OCI-LY1 (cell line): ENCODE results near the gene WIPF1.

Source experiments
- H2AFZ ChIP-seq: fragments of 200-600 bp; sonication (generic), shearing (Covaris generic); 2 replicates; pipeline ENCODE4 v1.6.0; 2014; ENCODE audit warnings: antibody characterized with exemption, mild to moderate bottlenecking, low read length
- H3F3A ChIP-seq: fragments of 200-600 bp; sonication (generic), shearing (Covaris generic); 2 replicates; pipeline ENCODE4 v1.6.0; 2014; ENCODE audit warnings: mild to moderate bottlenecking, antibody characterized with exemption, low read length, moderate library complexity; ENCODE audit not compliant: insufficient read depth
- H3K27ac ChIP-seq: fragments of 200-600 bp; sonication (generic); 2 replicates; pipeline ENCODE4 v1.5.1; 2014; ENCODE audit warnings: low read length, mixed run types, mild to moderate bottlenecking, low read depth; ENCODE audit not compliant: poor library complexity, severe bottlenecking
- H3K27me3 ChIP-seq: fragments of 200-600 bp; sonication (generic); 2 replicates; pipeline ENCODE4 v1.6.0; 2014; ENCODE audit warnings: antibody characterized with exemption, mild to moderate bottlenecking, low read length, moderate library complexity; ENCODE audit not compliant: insufficient read depth
- H3K36me3 ChIP-seq: fragments of 200-600 bp; sonication (generic); 2 replicates; pipeline ENCODE4 v1.6.1; 2014; ENCODE audit warnings: mild to moderate bottlenecking, antibody characterized with exemption, low read length, moderate library complexity, mixed read lengths; ENCODE audit not compliant: insufficient read depth
- H3K4me1 ChIP-seq: fragments of 200-600 bp; sonication (generic); 2 replicates; pipeline ENCODE4 v1.5.1; 2014; ENCODE audit warnings: mild to moderate bottlenecking, low read length, moderate library complexity; ENCODE audit not compliant: insufficient read depth, severe bottlenecking
- H3K4me2 ChIP-seq: fragments of 200-600 bp; sonication (generic), shearing (Covaris generic); 2 replicates; pipeline ENCODE4 v1.6.1; 2014; ENCODE audit warnings: low read length
- H3K4me3 ChIP-seq: fragments of 200-600 bp; sonication (generic); 2 replicates; pipeline ENCODE4 v1.5.1; 2014; ENCODE audit warnings: low read length, low read depth, mild to moderate bottlenecking, mixed read lengths; ENCODE audit not compliant: poor library complexity, severe bottlenecking
- H3K79me2 ChIP-seq: fragments of 200-600 bp; shearing (Covaris generic); 2 replicates; pipeline ENCODE4 v1.6.1; 2016; ENCODE audit warnings: mixed run types, low read length, mixed read lengths; ENCODE audit not compliant: insufficient read depth
- H3K9ac ChIP-seq: fragments of 200-600 bp; sonication (generic), shearing (Covaris generic); 2 replicates; pipeline ENCODE4 v1.6.1; 2014; ENCODE audit warnings: mild to moderate bottlenecking, low read length, mixed read lengths
- H3K9me2 ChIP-seq: fragments of 200-600 bp; sonication (generic), shearing (Covaris generic); 2 replicates; pipeline ENCODE4 v1.6.1; 2014; ENCODE audit warnings: low read depth, mild to moderate bottlenecking, low read length, mixed read lengths
- H3K9me3 ChIP-seq: fragments of 200-600 bp; shearing (Covaris generic); 2 replicates; pipeline ENCODE4 v1.6.1; 2014; ENCODE audit warnings: low read length, mixed read lengths
- H4K20me1 ChIP-seq: fragments of 200-600 bp; sonication (generic), shearing (Covaris generic); 2 replicates; pipeline ENCODE4 v1.6.0; 2016; ENCODE audit warnings: mild to moderate bottlenecking, low read length; ENCODE audit not compliant: insufficient read depth
- CTCF ChIP-seq: fragments of 200-600 bp; sonication (generic), shearing (Covaris generic); IDR thresholded peaks from 2 replicates; pipeline ENCODE4 v1.5.1; 2017; ENCODE audit warnings: mild to moderate bottlenecking, antibody characterized with exemption, low read length, moderate library complexity, mixed read lengths
- EZH2 ChIP-seq: fragments of 200-600 bp; sonication (generic), shearing (Covaris generic); IDR thresholded peaks from 2 replicates; pipeline ENCODE4 v1.8.0; 2017; ENCODE audit warnings: borderline replicate concordance, mixed run types, mild to moderate bottlenecking, antibody characterized with exemption, low read length, moderate library complexity, mixed read lengths

WIPF1 gene

GRCh38 chr2:174627216-174627615, 29.6 kb upstream of the WIPF1 start:
- Histone ChIP-seq H3K9me3 (no peaks in the 10 kb centered on the region), H2AFZ (no peak overlapping the region), H4K20me1 (no peaks in the 10 kb centered on the region), H3K27me3 (no peaks in the 10 kb centered on the region), H3K27ac (no peak overlapping the region), H3K4me1 (peaks cover 28% of the 10 kb centered on the region), H3K9me2 (no peaks in the 10 kb centered on the region), H3K9ac (no peak overlapping the region), H3K36me3 (peaks cover 71% of the 10 kb centered on the region), H3K79me2 (peaks cover 8% of the 10 kb centered on the region; the same call in 1 of the 2 replicates), H3K4me3 (no peak overlapping the region), H3K4me2 (no peak overlapping the region), H3F3A (no peaks in the 10 kb centered on the region)
- no peak for TF ChIP-seq CTCF
- TF ChIP-seq EZH2: no peak

GRCh38 chr2:174624895-174625430, 27.4 kb upstream of the WIPF1 start:
- H3K9me2 ChIP-seq: no peaks in the 10 kb centered on the region
- H2AFZ ChIP-seq: no peak overlapping the region
- no peak overlapping the region for H3K4me3 ChIP-seq
- peaks cover 61% of the 10 kb centered on the region for H3K36me3 ChIP-seq
- no peaks in the 10 kb centered on the region for H3K27me3 ChIP-seq
- peaks cover 22% of the 10 kb centered on the region for H3K4me1 ChIP-seq
- H3K9ac ChIP-seq: no peak overlapping the region
- H3K4me2 ChIP-seq: no peak overlapping the region
- TF ChIP-seq EZH2: no peak
- TF ChIP-seq CTCF: no peak
- no peaks in the 10 kb centered on the region for H3K9me3 ChIP-seq
- no peaks in the 10 kb centered on the region for H4K20me1 ChIP-seq
- H3F3A ChIP-seq: no peaks in the 10 kb centered on the region
- H3K27ac ChIP-seq: no peak overlapping the region
- H3K79me2 ChIP-seq: no peaks in the 10 kb centered on the region

- no peaks in the 10 kb centered on the region for H3K9me2 ChIP-seq
- no peak overlapping the region for H3K9ac ChIP-seq
- no peaks in the 10 kb centered on the region for H3K79me2 ChIP-seq
- H3K4me2 ChIP-seq: no peak overlapping the region
- no peak overlapping the region for H3K27ac ChIP-seq
- H3K27me3 ChIP-seq: no peaks in the 10 kb centered on the region
- no peak for TF ChIP-seq CTCF
- no peak for TF ChIP-seq EZH2
- H3F3A ChIP-seq: no peaks in the 10 kb centered on the region
- peaks cover 51% of the 10 kb centered on the region; the same call in 1 of the 2 replicates for H3K36me3 ChIP-seq
- no peaks in the 10 kb centered on the region for H3K9me3 ChIP-seq
- H3K4me1 ChIP-seq: peaks cover 22% of the 10 kb centered on the region
- H3K4me3 ChIP-seq: no peak overlapping the region
- H2AFZ ChIP-seq: no peak overlapping the region
- H4K20me1 ChIP-seq: no peaks in the 10 kb centered on the region
Observed at GRCh38 chr2:174623690-174624089, 26.1 kb upstream of the WIPF1 start.
